ENCODE data around the gene LYPLAL1.

DNA sequence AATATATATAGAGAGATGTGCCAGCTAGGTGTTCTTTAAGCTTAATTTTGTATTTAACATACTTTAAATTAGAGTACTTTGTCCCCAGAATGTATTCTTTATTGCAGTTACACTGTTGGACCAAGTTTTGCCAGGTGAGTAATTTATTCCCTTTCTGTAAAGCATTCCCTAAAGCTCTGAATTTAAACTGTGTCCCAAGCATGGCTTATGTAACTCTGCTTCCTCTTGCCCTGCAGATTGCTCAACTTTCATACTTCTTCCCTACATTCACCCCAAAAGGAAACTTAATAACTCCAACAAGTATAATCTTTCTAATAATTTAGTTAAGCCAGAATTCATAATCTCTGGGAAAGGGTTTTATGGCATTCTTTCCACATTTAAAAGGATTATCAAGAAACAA lies 5.6 kb downstream of the LYPLAL1 start:
- TF ChIP-seq, protein P1, sequence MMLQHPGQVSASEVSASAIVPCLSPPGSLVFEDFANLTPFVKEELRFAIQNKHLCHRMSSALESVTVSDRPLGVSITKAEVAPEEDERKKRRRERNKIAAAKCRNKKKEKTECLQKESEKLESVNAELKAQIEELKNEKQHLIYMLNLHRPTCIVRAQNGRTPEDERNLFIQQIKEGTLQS (IDR thresholded peaks at IDR 0.05; ENCODE audit: insufficient read depth, low read depth, low read length) = no peak
- TF ChIP-seq CHD2 (IDR thresholded peaks at IDR 0.05; ENCODE audit: low read length) (no peak), SP1 (IDR thresholded peaks at IDR 0.05; ENCODE audit: low read depth, low read length) (no peak), POLR2AphosphoS5 (IDR thresholded peaks at IDR 0.05; ENCODE audit: low read depth, low read length) (no peak), TCF12 (IDR thresholded peaks at IDR 0.05; ENCODE audit: low read depth, low read length) (no peak), CREB1 (IDR thresholded peaks at IDR 0.05) (no peak), HDAC2 (IDR thresholded peaks at IDR 0.05; ENCODE audit: borderline replicate concordance in 1 of 2, low read depth in 2 of 2, low read length in 2 of 2) (no peak), CBX5 (IDR thresholded peaks at IDR 0.05; ENCODE audit: low read depth, low read length) (no peak)
- TF ChIP-seq, protein P2, sequence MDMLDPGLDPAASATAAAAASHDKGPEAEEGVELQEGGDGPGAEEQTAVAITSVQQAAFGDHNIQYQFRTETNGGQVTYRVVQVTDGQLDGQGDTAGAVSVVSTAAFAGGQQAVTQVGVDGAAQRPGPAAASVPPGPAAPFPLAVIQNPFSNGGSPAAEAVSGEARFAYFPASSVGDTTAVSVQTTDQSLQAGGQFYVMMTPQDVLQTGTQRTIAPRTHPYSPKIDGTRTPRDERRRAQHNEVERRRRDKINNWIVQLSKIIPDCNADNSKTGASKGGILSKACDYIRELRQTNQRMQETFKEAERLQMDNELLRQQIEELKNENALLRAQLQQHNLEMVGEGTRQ (IDR thresholded peaks at IDR 0.05; ENCODE audit: low read length) = no peak

All from H1 (cell line).